HG03558 (cell line): ENCODE measurements around the gene SRP68.

Experiments used
- ATAC-seq: cut with Tn5 transposase; IDR thresholded peaks from one replicate; pipeline ENCODE4 v1.9.1; 2021; ENCODE audit warnings: moderate number of reproducible peaks; ENCODE audit not compliant: unreplicated experiment; ENCODE audit errors: extremely low read depth

Gene SRP68

GRCh38 chr17:76072148-76072858 lies at the start of gene SRP68:
Gene SRP68, minus strand, starts transcription at chr17:76072517. Its CDS starts 26 bp downstream, at chr17:76072491.
- ATAC-seq, result no peak

- no peak for ATAC-seq
Measured at GRCh38 chr17:76121932-76122430, 49.7 kb upstream of the SRP68 start.

DNA sequence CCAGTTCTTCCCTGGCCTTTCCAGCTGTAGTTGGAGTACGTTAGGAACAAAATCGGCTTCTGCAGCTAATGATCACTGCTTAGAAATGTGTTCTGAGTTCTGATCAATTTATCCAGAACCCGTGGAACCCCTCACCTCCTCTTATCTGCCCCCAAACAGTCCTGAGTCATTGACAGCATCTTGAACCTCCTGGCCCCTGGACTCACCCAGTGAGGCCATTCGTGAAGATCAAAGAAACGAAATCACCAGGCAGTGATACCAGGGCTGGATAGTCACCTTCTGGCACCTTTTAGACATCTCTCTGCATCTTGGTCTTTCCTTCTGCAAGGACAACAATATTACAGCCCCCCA lies 48.3 kb upstream of the SRP68 start:
- no peak for ATAC-seq

GRCh38 chr17:76119409-76120371 lies 47.4 kb upstream of the SRP68 start:
- ATAC-seq, result no peak

GRCh38 chr17:76115138-76115754 lies 42.9 kb upstream of the SRP68 start:
- ATAC-seq, result no peak

DNA sequence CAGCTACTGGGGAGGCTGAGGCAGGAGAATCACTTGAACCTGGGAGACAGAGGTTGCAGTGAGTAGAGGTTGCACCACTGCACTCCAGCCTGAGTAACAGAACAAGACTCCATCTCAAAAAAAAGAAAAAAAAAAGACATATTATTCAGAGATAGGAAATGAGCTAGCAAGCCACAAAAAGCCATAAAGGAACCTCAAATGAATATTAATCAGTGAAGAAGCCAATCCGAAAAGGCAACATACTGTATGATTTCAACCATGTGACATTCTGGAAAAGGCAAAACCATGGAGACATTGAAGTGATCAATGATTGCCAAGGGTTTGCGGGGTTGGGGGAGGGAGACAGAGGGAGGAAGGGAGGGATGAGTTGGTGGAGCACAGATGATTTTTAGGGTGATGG lies 39.6 kb upstream of the SRP68 start:
- ATAC-seq, result no peak

DNA sequence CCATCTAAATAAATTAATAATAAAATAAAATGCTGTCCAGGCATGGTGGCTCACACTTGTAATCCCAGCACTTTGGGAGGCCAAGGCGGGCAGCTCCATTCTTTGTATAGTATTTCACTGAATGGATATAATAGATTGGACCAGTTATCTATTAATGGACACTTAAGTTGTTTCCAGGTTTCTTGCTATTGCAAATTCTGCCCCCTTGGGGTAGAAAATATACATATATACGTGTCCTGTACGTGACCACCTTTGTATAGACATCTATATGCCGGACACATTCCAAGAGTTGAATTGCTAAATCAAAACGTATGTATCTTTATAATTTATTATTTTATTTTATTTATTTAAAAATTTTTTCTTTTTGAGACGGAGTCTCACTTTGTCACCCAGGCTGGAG lies 35.2 kb upstream of the SRP68 start:
- ATAC-seq, result no peak

- ATAC-seq, result no peak
Measured at GRCh38 chr17:76106703-76107102, 34.4 kb upstream of the SRP68 start.

- ATAC-seq, result no peak
Measured at GRCh38 chr17:76104896-76105231, 32.5 kb upstream of the SRP68 start.

DNA sequence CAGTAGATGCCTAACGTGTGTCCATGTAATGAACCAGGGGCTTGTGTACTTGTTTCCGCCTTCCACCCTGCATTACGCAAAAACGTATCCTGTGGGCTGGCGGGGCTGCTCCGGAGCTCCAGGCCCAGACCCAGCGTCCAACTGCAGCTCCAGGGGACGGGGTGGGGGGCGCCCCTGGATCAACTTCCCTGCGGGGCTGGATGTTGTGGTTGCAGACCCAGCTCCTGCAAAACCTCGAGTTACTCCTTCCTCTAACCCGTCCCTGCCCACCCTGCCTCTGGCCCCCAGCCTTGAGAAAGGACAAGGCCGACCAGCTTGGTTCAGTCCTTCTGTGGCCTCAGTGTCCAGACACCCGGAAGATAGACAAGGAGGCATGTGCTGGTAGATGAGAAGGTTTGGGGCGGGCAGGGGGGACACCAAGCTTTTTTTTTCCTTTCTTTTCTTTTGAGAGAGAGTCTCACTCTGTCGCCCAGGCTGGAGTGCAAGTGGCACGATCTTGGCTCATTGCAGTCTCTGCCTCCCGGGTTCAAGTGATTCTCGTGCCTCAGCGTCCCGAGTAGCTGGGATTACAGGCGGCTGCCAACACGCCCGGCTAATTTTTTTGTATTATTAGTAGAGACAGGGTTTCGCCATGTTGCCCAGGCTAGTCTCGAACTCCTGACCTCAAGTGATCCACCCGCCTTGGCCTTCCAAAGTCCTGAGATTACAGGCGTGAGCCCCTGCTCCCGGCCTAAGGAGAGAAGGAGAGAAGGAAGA lies 32.0 kb upstream of the SRP68 start:
- no peak for ATAC-seq

GRCh38 chr17:76103274-76104139 lies 31.2 kb upstream of the SRP68 start, which contains the start of gene EXOC7:
Gene EXOC7, minus strand, starts transcription at chr17:76103787. Its CDS starts 95 bp downstream, at chr17:76103692.
- ATAC-seq, result peak; percentile 74

- ATAC-seq, result no peak
Measured at GRCh38 chr17:76102944-76103273, 30.6 kb upstream of the SRP68 start.

GRCh38 chr17:76097716-76098295 lies 25.5 kb upstream of the SRP68 start:
- no peak for ATAC-seq

- ATAC-seq, result no peak
Measured at GRCh38 chr17:76095943-76096342, 23.6 kb upstream of the SRP68 start.

- no peak for ATAC-seq
Measured at GRCh38 chr17:76094046-76094445, 21.7 kb upstream of the SRP68 start.

GRCh38 chr17:76092526-76093413 lies 20.5 kb upstream of the SRP68 start:
- no peak for ATAC-seq

- ATAC-seq, result no peak
Measured at GRCh38 chr17:76091526-76092286, 19.4 kb upstream of the SRP68 start.
